GM23338 (cell line): Measurements from ENCODE around the gene SPATA2L. TPM values are rescaled to one million over a fixed set of nuclear protein-coding genes. Genes with fewer than 3 reads are reported as not detected.
A peak's percentile ranks its signal among the peaks of the same experiment; 100 is the strongest.

Experiments
- ATAC-seq: fragments of 200-7000 bp; cut with Tn5 transposase; 3 replicates; pipeline ENCODE4 v1.9.1; 2020
- DNase-seq: peaks from one replicate; pipeline ENCODE4 v3.0.0-alpha.2; 2015; ENCODE audit warnings: low spot score
- H2AFZ ChIP-seq: fragments of 200-600 bp; sonication (generic); 2 replicates; pipeline ENCODE4 v1.8.0; 2016; ENCODE audit warnings: antibody characterized with exemption, mild to moderate bottlenecking, moderate library complexity
- H3F3A ChIP-seq: fragments of 200-600 bp; sonication (generic); replicated peaks from 2 replicates; pipeline ENCODE4 v1.8.0; 2017; ENCODE audit warnings: antibody characterized with exemption, mixed run types, low read depth
- H3K27ac ChIP-seq: fragments of 200-600 bp; sonication (generic); 2 replicates; pipeline ENCODE4 v1.6.1; 2016; ENCODE audit warnings: low read depth
- H3K27me3 ChIP-seq: fragments of 200-600 bp; sonication (generic); 2 replicates; pipeline ENCODE4 v1.8.0; 2016; ENCODE audit warnings: mild to moderate bottlenecking, mixed run types, moderate library complexity; ENCODE audit not compliant: insufficient read depth
- H3K36me3 ChIP-seq: fragments of 200-600 bp; sonication (generic); 2 replicates; pipeline ENCODE4 v1.8.0; 2016; ENCODE audit warnings: mild to moderate bottlenecking; ENCODE audit not compliant: insufficient read depth
- H3K4me1 ChIP-seq: fragments of 200-600 bp; sonication (generic); 2 replicates; pipeline ENCODE4 v1.8.0; 2016; ENCODE audit warnings: mild to moderate bottlenecking, moderate library complexity; ENCODE audit not compliant: insufficient read depth
- H3K4me2 ChIP-seq: fragments of 200-600 bp; sonication (generic); 2 replicates; pipeline ENCODE4 v1.7.1; 2017; ENCODE audit warnings: mixed run types
- H3K4me3 ChIP-seq: fragments of 200-600 bp; sonication (generic); 2 replicates; pipeline ENCODE4 v1.6.1; 2016; ENCODE audit warnings: mixed run types
- H3K79me2 ChIP-seq: fragments of 200-600 bp; sonication (generic); replicated peaks from 2 replicates; pipeline ENCODE4 v1.8.0; 2017; ENCODE audit warnings: mild to moderate bottlenecking; ENCODE audit not compliant: insufficient read depth
- H3K9me2 ChIP-seq: fragments of 200-600 bp; sonication (generic); 2 replicates; pipeline ENCODE4 v1.8.0; 2017; ENCODE audit not compliant: insufficient read depth
- H4K20me1 ChIP-seq: fragments of 200-600 bp; sonication (generic); replicated peaks from 2 replicates; pipeline ENCODE4 v1.8.0; 2017; ENCODE audit warnings: mild to moderate bottlenecking; ENCODE audit not compliant: insufficient read depth
- H3K27ac Mint-ChIP-seq: 2 replicates; pipeline ENCODE4 v1.8.0; 2020; ENCODE audit warnings: inconsistent platforms, mild to moderate bottlenecking, moderate library complexity, mixed read lengths
- H3K27me3 Mint-ChIP-seq: 3 replicates; pipeline ENCODE4 v1.8.0; 2022; ENCODE audit warnings: low read depth, mild to moderate bottlenecking, moderate library complexity, mixed read lengths, inconsistent platforms; ENCODE audit not compliant: insufficient read depth, poor library complexity
- H3K36me3 Mint-ChIP-seq: 3 replicates; pipeline ENCODE4 v1.8.0; 2021; ENCODE audit warnings: low read depth, mild to moderate bottlenecking, inconsistent platforms, moderate library complexity, mixed read lengths
- H3K4me1 Mint-ChIP-seq: 3 replicates; pipeline ENCODE4 v1.8.0; 2020; ENCODE audit warnings: mild to moderate bottlenecking, inconsistent platforms, mixed read lengths
- H3K4me3 Mint-ChIP-seq: 3 replicates; pipeline ENCODE4 v1.8.0; 2021; ENCODE audit warnings: moderate library complexity, mild to moderate bottlenecking, inconsistent platforms, mixed read lengths
- H3K9me3 Mint-ChIP-seq: 3 replicates; pipeline ENCODE4 v1.8.0; 2020; ENCODE audit warnings: moderate library complexity, mild to moderate bottlenecking, inconsistent platforms, mixed read lengths
- JUNB ChIP-seq: IDR thresholded peaks from one replicate; pipeline ENCODE4 v1.6.1; 2016; ENCODE audit warnings: antibody characterized with exemption; ENCODE audit not compliant: unreplicated experiment
- NANOG ChIP-seq: IDR thresholded peaks from 2 replicates; pipeline ENCODE4 v1.6.1; 2016; ENCODE audit warnings: antibody characterized with exemption, borderline replicate concordance
- POLR2AphosphoS5 ChIP-seq: IDR thresholded peaks from 2 replicates; pipeline ENCODE4 v1.6.1; 2016; ENCODE audit warnings: antibody characterized with exemption, low read depth
- REST ChIP-seq: IDR thresholded peaks from one replicate; pipeline ENCODE4 v1.6.1; 2018; ENCODE audit warnings: antibody characterized with exemption; ENCODE audit not compliant: unreplicated experiment
- STAT1 ChIP-seq: IDR thresholded peaks from one replicate; pipeline ENCODE4 v1.6.1; 2016; ENCODE audit warnings: antibody characterized with exemption; ENCODE audit not compliant: unreplicated experiment
- ZNF114 ChIP-seq: fragments of 250-450 bp; sonication (Bioruptor Pico); IDR thresholded peaks from 2 replicates; pipeline ENCODE4 v1.5.0; 2020; ENCODE audit warnings: mild to moderate bottlenecking, moderate library complexity
- ZNF331 ChIP-seq: fragments of 250-450 bp; sonication (Bioruptor Pico); IDR thresholded peaks from 2 replicates; pipeline ENCODE4 v1.5.0; 2020; ENCODE audit warnings: low read depth, mild to moderate bottlenecking, moderate library complexity
- ZNF462 ChIP-seq: fragments of 250-450 bp; sonication (Bioruptor Pico); IDR thresholded peaks from 2 replicates; pipeline ENCODE4 v1.5.0; 2020; ENCODE audit warnings: mild to moderate bottlenecking, moderate library complexity
- polyA plus RNA-seq: library from polyadenylated mRNA; unstranded; fragments of >200 nt; fragmentation: Nextera tagmentation; extraction: Ambion mirVana; gene quantifications from 2 replicates; pipeline ENCODE4 v1.2.1, GENCODE V29; 2016
- total RNA-seq: library from RNA; depleted of rRNA; stranded (reverse); fragments of >200 nt; shearing (Covaris generic); gene quantifications from 2 replicates; pipeline ENCODE4 v1.2.3, GENCODE V29; 2014

SPATA2L gene
- total and polyA plus RNA-seq, 2 experiments from 2014 or later = 6.9 to 26.2 TPM

- Mint-ChIP-seq H3K36me3 (peaks cover 56% of the 10 kb centered on the region), H3K4me3 (no peak overlapping the region), H3K9me3 (no peaks in the 10 kb centered on the region; the same call in 2 of the 3 replicates), H3K27me3 (peaks cover 24% of the 10 kb centered on the region), H3K27ac (0 out of 2 replicates have a peak overlapping the region, but pooled peaks have one; percentile 8), H3K4me1 (peaks cover 14% of the 10 kb centered on the region)
- Histone ChIP-seq H3K27me3 (peaks cover 6% of the 10 kb centered on the region; the same call in 1 of the 2 replicates), H3K9me2 (no peaks in the 10 kb centered on the region), H3K4me2 (no peak overlapping the region), H3K4me3 (no peak overlapping the region), H3F3A (peaks cover 12% of the 10 kb centered on the region; the same call in 1 of the 2 replicates), H3K36me3 (peaks cover 7% of the 10 kb centered on the region; the same call in 1 of the 2 replicates), H4K20me1 (peaks cover 12% of the 10 kb centered on the region; the same call in 1 of the 2 replicates), H2AFZ (no peak overlapping the region), H3K79me2 (no peaks in the 10 kb centered on the region), H3K27ac (no peak overlapping the region), H3K4me1 (no peaks in the 10 kb centered on the region)
- TF ChIP-seq ZNF462 (CRISPR knock-in tag) (no peak), NANOG (no peak), POLR2AphosphoS5 (no peak), ZNF114 (no peak), JUNB (no peak), STAT1 (no peak), ZNF331 (CRISPR knock-in tag) (no peak), REST (no peak)
- DNase-seq (no peak), ATAC-seq (peak; percentile 35)
These were observed 28.5 kb upstream of the SPATA2L start for GRCh38 chr16:89729863-89730593.
